ENCODE results near the gene G6PD. TPM values are rescaled to one million over a fixed set of nuclear protein-coding genes. Genes with fewer than 3 reads are reported as not detected.
A peak's percentile ranks its signal among the peaks of the same experiment; 100 is the strongest.

G6PD gene
- total and polyA plus RNA-seq, 9 donors: 18.0 to 115 (median 50.9) TPM

DNA sequence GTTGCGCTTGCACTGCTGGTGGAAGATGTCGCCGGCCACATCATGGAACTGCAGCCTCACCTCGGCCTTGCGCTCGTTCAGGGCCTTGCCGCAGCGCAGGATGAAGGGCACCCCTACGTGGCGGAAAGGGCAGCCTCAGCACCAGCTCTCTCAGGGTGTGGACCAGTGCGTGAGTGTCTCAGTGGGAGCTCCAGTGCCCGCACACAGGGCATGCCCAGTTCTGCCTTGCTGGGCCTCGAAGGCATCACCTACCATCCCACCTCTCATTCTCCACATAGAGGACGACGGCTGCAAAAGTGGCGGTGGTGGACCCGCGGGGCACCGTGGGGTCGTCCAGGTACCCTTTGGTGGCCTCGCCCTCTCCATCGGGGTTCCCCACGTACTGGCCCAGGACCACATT is 14.0 kb downstream of the G6PD start:
- 87 to 92% (median 87%) methylated on average over 22 to 23 of the region's 23 CpGs for WGBS, 3 donors
- TF ChIP-seq, protein P1, sequence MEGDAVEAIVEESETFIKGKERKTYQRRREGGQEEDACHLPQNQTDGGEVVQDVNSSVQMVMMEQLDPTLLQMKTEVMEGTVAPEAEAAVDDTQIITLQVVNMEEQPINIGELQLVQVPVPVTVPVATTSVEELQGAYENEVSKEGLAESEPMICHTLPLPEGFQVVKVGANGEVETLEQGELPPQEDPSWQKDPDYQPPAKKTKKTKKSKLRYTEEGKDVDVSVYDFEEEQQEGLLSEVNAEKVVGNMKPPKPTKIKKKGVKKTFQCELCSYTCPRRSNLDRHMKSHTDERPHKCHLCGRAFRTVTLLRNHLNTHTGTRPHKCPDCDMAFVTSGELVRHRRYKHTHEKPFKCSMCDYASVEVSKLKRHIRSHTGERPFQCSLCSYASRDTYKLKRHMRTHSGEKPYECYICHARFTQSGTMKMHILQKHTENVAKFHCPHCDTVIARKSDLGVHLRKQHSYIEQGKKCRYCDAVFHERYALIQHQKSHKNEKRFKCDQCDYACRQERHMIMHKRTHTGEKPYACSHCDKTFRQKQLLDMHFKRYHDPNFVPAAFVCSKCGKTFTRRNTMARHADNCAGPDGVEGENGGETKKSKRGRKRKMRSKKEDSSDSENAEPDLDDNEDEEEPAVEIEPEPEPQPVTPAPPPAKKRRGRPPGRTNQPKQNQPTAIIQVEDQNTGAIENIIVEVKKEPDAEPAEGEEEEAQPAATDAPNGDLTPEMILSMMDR (IDR thresholded peaks at IDR 0.05): no peak
- no peak for TF ChIP-seq EP300 (IDR thresholded peaks at IDR 0.05)
- TF ChIP-seq POLR2A (IDR thresholded peaks at IDR 0.05): no peak
- Histone ChIP-seq H3K9me3 (no peaks in the 10 kb centered on the region), H3K4me3 (no peak overlapping the region), H3K27me3 (no peaks in the 10 kb centered on the region), H3K27ac (no peak overlapping the region), H3K36me3 (no peaks in the 10 kb centered on the region), H3K4me1 (ENCODE audit: insufficient read depth) (peaks cover 3% of the 10 kb centered on the region)
- DNase-seq: no peak
- intact Hi-C loops (cut with DNase I): loop anchor here in 1 of 4 donors (5.0 kb wide), 1 partner anchor 130 kb away; no protein-coding TSS in a partner anchor

DNA sequence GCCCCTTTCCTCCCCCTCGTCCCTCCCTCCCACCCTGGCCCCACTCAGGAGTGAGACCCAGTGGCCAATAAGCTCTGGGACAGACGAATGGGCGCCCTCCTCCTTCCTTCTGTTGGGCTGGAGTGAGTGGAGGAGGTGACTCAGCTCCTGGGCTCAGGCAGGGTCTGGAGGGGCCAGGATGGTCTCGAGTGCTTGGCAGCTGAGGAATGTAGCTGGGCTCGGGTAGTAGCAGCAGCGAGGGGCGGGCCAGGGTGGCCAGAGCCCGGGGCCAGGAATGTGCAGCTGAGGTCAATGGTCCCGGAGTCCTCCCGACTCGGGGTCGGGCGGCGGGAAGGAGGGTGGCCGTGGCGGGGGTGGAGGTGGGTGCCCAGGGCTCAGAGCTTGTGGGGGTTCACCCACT is 15.0 kb downstream of the G6PD start:
- Histone ChIP-seq H3K27ac (no peak overlapping the region), H3K36me3 (no peaks in the 10 kb centered on the region), H3K4me3 (no peak overlapping the region), H3K4me1 (ENCODE audit: insufficient read depth) (peaks cover 3% of the 10 kb centered on the region), H3K27me3 (no peaks in the 10 kb centered on the region), H3K9me3 (no peaks in the 10 kb centered on the region)
- TF ChIP-seq, protein P1 (IDR thresholded peaks at IDR 0.05): no peak
- TF ChIP-seq EP300 (IDR thresholded peaks at IDR 0.05): no peak
- no peak for TF ChIP-seq POLR2A (IDR thresholded peaks at IDR 0.05)
- intact Hi-C loops (cut with DNase I): loop anchor here in 1 of 4 donors (5.0 kb wide), 1 partner anchor 129 kb away; no protein-coding TSS in a partner anchor
- DNase-seq: peak in 1 of 5 donors; percentile 50
- 56 to 64% (median 59%) methylated on average over 14 to 16 of the region's 16 CpGs for WGBS, 3 donors

DNA sequence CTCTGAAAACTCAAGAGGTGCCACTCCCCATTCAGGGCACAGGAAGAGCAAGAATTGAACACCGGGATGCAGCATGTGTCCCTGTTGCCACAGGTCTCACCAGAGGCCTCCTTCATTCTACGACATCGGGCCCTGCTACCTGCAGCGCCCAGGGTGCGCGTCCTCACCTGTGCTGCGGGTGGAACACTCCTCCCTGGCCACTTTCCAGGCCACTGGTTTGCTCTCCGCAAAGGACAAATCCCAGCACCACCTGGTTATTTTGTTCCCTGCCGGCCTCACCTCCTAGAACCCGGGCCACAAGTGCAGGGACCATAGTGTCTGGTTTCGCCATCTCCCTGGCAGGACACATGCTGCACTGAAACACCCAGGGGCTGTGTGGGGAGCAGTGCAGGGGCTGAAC is 16.4 kb downstream of the G6PD start:
- DNase-seq: no peak
- no peak overlapping the region for H3K4me3 ChIP-seq
- no peaks in the 10 kb centered on the region for H3K9me3 ChIP-seq
- H3K36me3 ChIP-seq: no peaks in the 10 kb centered on the region
- H3K27ac ChIP-seq: no peak overlapping the region
- H3K27me3 ChIP-seq: no peaks in the 10 kb centered on the region
- 81 to 85% (median 84%) methylated on average over 11 of the region's 11 CpGs for WGBS, 3 donors
- peaks cover 3% of the 10 kb centered on the region for H3K4me1 ChIP-seq (ENCODE audit: insufficient read depth)
- TF ChIP-seq POLR2A (IDR thresholded peaks at IDR 0.05) (no peak), EP300 (IDR thresholded peaks at IDR 0.05) (no peak)
- TF ChIP-seq, protein P1 (IDR thresholded peaks at IDR 0.05): no peak
- intact Hi-C loops (cut with DNase I): loop anchor here in 1 of 4 donors (5.0 kb wide), 1 partner anchor 128 kb away; no protein-coding TSS in a partner anchor

DNA sequence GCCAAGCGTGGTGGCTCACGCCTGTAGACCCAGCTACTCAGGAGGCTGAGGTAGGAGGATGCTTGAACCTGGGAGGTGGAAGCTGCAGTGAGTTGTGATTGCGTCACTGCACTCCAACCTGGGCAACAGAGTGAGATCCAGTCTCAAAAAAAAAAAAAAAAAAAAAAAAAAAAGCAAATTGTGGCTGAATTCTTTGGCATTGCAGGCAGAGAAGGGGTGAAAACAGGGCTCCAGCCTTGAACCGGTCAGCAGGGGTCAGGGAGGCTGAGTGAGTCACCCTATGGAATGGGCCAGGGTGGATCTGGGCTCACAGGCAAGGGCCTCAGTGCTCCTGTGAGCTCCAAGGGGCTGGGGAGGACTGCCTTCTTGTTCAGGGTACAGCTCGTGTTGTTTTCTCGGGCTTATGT is 17.4 kb downstream of the G6PD start:
- TF ChIP-seq EP300 (IDR thresholded peaks at IDR 0.05) (no peak), POLR2A (IDR thresholded peaks at IDR 0.05) (no peak)
- TF ChIP-seq, protein P1 (IDR thresholded peaks at IDR 0.05): no peak
- intact Hi-C loops (cut with DNase I): no loop called here
- no peaks in the 10 kb centered on the region for H3K4me1 ChIP-seq (ENCODE audit: insufficient read depth)
- DNase-seq: peak in 4 of 5 donors; percentile 66 to 79 (median 76)
- 55 to 64% (median 63%) methylated on average over 6 of the region's 6 CpGs for WGBS, 3 donors
- no peaks in the 10 kb centered on the region for H3K27me3 ChIP-seq
- peak overlapping the region in 1 of 2 donors; percentile 11 for H3K27ac ChIP-seq
- no peak overlapping the region for H3K4me3 ChIP-seq
- H3K9me3 ChIP-seq: no peaks in the 10 kb centered on the region
- no peaks in the 10 kb centered on the region for H3K36me3 ChIP-seq
